A204.1 (cell line): ENCODE data around the gene GABPB2.

Experiments
- FAIRE-seq: peaks from 2 replicates; lab custom pipeline; 2012; peaks lifted over from hg19 to GRCh38; lab: Jason Lieb, UNC

Gene GABPB2

DNA sequence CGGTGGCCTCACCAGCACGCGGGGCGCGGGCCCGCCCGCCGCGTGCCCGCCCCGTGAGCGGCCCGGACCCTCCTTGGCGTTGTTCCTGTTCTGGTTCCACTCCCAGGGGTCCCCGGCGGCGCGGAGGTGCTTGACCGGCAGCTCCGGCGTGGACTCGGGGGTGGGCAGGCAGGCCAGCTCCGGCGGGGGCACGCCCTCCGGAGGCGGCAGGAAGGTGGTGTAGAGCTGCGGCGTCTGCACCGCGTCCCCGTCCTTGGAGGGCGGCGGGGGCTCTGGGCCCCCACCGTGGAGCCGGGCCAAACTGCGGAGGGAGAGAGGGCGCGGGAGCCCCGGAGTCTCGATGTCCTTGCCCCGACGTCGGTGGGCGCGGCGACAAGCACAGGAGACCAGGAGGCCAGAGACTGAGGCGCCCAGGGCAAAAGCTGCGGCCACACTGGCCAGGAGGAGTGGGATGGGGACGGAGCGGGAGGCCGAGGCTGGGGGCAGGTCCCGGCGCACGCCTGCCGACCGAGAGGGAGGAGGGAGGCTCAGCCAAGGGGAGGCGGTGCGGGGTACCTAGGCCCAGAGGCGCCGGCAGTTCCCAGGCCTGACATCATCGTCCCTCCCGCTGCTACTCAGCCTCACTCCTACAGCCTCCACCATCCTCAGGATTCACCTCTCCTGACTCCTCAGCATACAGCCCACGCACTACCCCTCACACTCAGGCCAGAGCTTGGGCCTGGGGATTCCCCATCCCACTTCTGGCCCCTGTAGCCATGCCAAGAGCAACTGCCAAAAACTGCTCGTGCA is 62.7 kb downstream of the GABPB2 start:
- no peak for FAIRE-seq

DNA sequence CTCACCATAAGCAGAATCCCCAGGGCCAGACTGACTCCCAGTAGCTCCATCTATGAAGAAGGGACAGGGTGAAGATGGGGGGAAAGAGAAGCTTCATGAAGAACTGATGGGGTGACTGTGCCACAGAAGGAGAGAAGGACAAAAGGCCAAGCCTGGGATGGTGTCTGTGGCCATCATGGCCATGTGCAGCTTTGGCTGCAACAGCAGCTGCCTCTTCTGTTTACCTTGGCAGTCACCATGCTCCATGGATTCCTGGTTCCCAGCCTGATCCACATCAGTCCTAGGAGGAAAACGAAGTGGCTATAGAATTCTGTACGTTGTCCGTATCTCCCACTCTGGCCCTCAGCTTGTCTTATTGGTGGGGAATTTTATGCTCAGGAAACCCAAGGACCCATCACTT is 63.8 kb downstream of the GABPB2 start:
- FAIRE-seq: no peak

DNA sequence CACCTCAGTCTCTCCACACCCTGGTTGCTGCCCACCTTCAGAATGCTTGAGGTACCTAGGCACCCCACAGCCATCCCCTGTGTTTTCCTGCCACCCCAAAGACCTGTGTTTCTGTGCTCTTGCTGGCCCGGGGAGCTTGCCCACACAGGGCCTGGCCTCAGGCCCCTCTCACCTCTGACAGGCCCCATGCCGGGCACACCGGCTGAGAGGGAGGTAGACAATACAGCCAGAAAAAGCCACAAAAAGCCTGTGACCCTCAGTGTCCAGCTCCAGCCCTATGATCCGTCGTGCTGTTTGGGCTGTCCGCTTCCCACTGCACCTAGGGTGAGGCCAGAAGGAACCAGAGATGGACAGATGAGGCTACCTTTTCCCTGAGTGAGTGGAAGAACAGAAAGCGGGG is 64.4 kb downstream of the GABPB2 start:
- no peak for FAIRE-seq

DNA sequence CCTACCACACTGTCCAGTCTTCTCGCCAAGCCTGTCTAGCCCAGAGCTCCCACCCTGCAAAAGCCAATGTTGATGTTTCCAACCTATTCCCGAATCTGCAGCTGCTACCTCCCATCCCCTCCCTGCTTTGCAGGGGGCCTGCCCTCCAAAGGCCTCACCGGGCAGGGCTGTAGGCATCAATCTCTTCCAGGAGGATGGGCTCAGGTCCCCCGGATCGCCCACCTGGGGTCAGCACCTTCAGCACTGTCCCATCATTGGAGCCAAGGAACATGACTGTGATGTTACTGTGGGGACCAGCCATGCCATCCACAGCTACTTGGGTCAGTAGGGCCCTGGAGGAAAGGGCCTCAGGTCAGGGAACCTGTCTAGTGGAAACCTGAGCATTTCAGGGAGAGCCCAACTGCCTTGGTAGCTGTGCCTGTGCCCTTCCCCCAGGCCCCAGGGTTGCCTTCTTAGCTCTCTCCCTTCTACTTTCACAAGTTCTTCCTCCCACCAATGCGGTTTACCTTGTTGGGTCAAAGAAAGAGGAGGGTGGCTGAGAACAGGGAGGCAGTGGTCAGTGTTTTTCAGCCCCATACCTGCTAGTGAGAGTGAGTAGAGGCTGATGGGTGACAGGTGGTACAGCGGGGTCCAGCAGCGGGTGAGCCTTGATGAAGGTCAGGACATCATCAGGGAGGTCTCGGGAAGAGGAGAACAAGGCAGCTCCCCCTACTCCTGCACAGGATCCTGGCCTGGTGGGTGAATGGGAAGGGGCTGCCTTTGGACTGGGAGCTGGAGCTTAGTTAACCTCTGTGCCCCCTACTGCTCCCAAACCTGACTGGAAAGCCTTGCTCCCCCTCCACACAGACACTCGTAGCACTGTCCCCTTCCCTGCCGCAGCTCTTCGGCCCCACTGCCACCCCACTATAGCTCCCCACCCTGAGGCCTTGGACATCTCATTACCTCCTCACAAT is 65.1 kb downstream of the GABPB2 start:
- FAIRE-seq: no peak

DNA sequence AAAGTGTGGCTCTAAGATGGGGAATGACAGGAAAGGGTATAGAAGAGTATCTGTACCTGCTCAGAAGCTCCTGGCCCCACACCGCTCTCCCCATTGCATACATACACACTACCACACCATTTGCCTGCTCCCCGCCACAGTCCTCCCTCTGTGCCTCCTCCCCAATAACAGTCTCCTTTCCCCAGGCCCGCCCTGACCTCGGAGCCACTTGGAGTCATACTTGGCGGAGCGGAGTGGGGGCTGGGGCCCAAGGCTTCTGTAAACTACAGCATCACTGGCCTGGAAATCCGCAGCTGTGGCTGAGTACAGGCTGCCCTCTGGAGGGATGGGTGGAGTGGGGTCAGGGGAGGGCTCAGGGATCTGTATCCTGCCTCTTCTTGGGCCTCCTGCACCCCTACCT is 67.2 kb downstream of the GABPB2 start:
- no peak for FAIRE-seq

DNA sequence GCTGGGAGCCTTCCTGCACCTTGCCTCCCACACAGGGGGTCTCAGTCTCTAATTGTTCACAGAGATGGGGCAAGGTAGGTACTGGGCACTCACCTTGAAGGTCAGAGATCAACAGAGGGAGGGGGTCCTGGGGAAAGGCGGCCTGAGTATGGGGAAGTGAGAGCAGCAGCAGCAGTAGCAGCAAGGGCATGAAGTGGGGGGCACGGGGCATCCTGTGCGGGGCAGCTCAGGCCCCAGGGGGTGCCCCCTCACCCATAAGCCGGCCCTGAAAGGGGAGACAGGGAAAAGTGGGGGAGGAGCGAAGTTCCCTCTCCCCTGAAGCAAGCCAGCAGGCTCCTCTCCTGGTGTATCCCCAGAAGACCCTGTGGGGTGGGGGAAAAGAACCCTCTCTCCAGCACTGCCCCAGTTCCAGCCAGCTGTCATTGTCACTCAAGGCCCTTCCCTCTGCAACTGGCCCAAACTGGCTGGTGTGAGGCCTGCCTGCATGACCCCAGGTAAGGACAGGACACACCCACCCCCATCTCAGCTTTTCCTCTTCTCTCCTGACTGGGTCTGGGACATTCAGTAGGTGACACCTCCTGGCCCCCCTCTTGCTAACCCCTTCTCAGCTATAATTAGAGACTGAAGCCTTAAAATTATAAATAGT is 72.0 kb downstream of the GABPB2 start:
- no peak for FAIRE-seq

DNA sequence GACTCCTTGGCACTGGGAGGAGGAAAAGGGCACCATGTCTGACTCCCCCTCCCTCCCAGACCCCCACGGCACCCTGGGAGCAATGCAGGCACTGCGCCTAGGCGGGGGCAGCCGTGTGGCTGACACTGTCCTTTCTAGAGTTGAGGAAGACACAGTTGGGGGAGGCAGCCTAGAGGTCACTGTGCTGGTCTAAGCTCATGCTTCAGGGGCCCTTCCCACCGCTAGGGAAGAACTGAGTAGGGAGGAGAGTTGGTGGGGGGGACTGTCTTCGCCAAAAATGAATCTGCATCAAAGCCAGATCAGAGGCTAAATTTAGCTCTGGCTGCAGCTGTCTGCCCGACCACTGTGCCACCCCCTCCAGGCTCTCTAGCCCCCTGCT is 72.5 kb downstream of the GABPB2 start:
- no peak for FAIRE-seq

DNA sequence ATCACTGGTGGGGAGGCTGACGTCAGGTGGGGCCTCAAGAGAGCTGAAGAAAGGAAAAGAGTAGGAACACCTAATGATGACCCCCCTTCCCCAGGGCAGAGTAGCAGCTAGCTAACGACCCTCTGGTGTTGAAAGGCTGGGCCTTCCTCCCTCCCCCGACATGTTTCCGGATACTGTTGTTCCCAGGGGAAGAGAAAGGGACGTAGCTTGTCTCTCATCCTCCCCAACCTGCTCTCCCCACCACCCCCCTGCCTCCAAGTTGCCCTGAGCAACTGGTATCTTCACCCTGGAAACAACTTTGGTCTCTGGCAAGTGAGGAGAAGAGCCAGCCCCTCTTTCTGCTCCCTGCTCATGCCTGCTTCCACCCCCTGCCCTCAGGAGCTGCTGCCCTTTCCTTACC is 73.4 kb downstream of the GABPB2 start:
- FAIRE-seq: no peak

DNA sequence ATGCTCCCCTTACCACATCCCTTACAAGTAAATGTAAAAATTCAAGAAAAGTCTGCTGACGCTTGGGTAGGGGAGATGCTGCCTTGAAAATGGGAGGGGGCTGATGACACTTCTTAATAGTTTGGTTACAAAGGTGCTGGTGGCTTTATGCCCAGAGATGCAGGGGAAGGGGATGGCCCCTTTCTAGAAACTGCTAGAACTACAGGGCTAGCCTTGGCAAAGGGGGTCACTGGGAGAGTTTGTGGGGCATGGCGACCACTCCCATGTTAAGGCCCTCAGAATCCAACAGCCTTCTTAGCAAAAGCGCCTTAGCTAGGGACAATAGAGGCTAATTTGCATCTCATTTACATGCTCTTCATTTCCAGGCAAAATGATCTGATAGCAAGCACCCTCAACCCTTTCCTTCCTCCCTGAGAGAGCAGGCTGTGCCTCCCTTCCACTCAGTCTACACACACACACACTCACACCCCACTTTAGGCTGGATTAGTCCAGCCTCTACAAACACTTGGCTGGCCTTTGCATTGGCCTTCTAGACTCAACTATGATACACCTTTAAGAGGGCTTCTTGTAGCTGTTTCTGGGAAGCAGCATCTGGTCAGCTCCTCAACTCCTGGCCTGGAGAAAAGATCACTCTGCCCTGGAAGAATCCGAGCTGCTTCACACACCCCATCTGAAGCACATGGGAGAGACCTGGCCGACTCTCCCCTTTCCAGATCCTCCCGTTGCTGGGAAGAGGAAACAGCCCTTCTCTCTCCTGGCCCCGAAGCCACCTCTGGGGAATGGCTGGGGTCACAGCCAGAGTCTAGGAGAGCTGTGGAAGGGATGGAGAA is 74.1 kb downstream of the GABPB2 start:
- FAIRE-seq: no peak

DNA sequence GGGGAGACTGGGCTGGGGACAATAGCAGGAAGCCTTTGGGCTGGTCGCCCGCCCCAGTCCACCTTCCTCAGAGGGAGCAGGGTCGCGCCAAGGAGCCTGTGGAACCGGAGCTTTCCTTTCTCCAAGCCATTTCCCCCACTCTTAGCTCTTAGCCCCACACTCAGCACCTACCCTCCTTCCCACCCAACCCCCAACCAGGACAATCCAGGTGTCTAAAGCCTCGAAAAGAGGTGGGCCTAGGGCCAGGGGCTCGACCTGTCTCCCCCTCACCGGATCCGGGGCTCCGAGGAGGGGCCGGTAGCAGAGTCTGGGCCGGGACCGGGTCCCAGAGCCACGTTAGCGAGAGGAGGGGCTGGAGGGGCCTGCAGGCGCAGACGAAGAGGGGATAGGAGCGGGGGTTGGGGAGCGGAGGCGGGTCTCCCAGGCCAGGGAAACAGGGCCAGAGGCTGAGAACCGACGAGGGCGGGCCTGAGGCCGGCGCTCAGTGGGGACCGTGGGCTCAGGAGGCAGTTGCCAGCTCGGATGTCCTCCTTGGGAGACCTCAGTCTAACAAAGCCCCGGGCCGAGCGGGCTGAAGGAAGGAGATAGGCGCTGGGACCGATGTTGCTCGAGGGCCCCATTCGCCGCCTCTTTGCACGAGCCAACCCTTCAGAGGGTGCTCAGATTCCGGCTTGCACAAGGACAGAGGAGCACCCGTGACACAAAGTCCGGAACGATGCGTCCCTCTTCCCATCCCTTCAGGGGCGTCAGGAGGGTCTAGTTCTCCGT is 74.9 kb downstream of the GABPB2 start:
- FAIRE-seq: no peak

DNA sequence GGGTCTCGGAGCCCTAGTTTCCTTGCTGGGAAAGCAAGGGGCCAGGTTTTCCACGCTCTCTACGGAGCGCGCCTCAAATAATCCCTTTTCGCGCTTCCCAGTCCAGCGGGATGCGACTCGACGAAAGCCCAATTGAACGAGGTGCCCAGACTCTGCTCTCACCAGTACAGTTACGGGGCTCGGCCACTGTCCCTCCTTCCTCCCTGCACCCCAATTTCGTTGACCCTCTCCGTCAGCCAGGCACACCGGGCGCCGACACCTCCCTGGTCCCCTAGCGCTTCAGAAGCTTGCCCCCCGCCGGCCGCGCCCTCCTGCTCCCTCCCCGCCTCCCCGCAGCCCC is 75.5 kb downstream of the GABPB2 start:
- no peak for FAIRE-seq

DNA sequence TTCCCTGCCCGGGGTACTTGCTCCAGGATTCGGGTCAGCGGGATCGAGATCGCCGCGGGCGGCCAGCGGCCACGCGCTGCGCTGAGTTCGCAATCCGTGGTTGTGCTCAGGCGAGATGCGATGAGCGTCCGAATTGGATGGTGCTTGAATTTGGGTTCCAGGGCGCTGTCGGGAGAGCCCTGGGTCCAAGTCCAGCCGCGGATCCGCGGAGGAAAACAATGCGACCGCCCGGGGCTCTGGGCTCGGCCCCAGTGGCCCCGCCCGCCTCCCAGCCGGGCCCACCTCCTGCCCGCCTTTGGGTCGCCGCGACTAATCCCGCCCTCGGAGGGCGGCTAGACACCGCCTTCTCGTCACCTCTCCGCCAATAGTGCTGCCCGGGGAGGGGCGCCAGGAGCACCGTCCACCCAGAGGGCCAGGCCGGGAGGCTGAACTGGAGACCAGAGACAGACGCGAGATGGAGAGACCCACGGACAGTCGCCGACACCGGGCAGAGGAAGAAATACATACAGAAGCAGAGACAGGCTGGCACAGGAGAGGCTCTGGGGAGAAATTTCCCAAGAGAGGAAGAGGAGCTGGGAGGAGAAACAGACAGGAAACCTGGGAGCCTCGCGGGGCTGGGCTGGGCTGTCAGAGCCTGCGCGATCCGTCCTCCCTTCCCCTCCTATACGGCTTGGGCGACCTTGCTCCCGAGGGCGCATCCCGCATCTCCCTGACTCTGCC is 76.0 kb downstream of the GABPB2 start, which contains the start of gene SEMA6C:
TSS of gene SEMA6C (minus strand) at position 220 of the 720 bp plus-strand sequence. CDS start 4,010 bp downstream, outside the sequence.
- peak; percentile 52 for FAIRE-seq

DNA sequence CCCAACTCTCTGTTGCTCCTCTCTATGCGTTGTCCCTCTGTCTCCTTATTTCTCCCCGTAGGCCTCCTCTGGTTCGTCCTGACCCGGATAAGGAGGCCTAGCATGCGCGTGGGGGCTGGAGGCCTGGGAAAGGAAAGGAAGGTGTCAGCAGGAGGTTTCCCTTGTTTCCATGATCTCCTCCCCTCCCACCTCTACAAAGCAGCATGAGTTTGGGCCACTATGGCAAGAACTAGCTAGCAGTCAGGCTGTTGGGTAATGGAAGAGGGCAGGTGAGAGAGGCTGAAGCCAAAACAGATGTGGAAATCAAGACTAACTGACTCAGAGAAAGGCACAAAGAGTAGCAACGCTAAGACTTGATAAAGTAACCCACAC is 76.6 kb downstream of the GABPB2 start:
- FAIRE-seq: no peak

DNA sequence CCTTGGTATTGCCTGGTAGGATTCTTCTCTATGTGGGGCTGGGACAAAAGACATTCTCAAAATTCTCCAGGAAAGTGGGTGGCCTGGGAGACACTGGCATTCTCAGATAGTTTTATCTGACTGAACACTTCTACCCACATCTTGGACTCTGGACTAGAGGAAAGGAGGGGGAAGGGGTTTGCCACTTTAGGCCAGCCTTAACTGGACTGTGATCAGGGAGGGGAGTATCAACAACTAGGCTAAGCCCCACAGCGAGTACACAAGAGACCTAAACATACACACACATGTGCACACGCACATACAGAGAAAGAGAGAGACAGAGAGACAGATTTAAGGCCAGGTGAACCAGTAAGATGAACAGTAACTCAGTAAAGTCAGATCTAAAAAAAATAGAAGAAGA is 77.1 kb downstream of the GABPB2 start:
- FAIRE-seq: no peak

DNA sequence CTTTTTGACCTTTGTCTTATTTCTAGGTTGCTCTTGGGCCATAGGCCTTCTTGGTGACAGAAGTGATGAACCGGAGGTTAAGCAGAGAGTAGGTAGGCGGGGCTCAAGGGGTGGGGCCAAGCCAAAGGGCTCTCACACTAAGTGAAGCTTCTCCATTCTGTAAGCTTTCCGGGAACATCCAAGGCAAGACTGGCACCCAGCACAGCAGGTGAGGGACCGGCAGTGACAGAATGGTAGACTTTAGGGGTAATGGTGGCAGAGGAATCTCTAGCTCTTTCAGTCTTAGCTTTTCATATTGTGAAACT is 85.9 kb downstream of the GABPB2 start, which contains the start of gene TNFAIP8L2:
TSS of gene TNFAIP8L2 (plus strand) at position 135 of the 305 bp plus-strand sequence. CDS start 2,049 bp downstream, outside the sequence.
- no peak for FAIRE-seq

DNA sequence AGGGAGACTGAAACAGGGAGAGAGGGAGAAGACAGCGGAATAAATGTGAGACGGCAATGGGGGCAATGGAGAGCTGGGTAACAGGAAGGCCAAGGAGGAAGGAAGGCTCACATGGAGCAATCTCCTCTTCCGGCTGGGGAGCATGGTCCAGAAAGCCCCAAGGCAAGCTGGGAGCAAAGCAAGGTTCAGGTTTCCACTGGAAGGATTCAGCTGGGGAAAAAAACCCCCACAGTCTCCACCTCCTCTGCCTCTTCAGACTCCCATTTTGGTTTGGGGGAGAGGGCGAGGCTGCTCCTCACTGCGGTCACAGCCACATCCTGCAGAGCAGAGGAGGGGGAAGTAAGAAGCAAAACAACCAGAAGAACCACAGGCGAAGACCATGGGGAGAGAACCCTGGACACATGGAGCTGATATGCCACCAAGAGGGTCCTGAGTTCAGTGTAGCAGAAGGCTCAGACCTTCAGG is 86.5 kb downstream of the GABPB2 start:
- FAIRE-seq: no peak

DNA sequence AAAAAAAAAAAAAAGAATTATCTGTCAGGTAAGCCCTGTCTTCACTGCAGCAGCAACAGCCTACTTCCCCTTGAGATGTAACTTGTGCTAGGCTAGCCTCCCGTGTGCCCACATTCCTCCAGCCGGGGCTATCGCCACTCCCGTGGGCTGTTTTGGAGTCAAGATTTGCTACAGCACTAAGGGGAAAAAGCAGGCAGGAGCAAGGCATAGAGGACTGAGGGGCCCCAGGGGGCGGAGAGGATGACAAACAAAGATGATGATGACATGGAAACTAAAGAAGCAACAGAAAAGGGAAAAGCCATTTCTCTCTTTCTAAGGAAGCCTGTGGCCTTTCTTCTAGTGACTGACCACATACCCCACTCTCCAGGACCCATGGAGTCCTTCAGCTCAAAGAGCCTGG is 87.8 kb downstream of the GABPB2 start:
- no peak for FAIRE-seq

DNA sequence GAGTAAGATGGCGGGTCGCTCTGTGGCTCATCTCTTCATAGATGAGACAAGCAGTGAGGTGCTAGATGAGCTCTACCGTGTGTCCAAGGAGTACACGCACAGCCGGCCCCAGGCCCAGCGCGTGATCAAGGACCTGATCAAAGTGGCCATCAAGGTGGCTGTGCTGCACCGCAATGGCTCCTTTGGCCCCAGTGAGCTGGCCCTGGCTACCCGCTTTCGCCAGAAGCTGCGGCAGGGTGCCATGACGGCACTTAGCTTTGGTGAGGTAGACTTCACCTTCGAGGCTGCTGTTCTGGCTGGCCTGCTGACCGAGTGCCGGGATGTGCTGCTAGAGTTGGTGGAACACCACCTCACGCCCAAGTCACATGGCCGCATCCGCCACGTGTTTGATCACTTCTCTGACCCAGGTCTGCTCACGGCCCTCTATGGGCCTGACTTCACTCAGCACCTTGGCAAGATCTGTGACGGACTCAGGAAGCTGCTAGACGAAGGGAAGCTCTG is 88.2 kb downstream of the GABPB2 start:
- FAIRE-seq: no peak

DNA sequence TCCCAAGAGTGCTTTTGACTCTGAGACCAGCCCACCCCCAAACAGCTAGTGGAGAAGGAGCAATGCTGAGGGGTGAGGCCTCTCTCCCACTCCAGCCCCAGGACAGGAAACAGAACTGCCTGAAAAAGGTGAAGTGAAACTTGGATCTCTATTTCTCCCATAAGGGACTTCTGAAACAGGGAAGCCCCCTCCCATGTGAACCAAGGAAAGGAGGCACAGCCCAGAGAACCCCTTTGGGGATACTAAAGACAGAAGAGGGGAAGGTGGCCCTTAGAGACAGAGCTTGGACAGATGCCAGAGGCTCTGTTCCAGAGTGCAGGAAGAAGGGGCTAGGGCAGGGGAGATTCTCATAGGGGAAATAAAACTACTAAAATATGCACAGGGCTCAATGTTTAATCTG is 88.8 kb downstream of the GABPB2 start:
- no peak for FAIRE-seq

DNA sequence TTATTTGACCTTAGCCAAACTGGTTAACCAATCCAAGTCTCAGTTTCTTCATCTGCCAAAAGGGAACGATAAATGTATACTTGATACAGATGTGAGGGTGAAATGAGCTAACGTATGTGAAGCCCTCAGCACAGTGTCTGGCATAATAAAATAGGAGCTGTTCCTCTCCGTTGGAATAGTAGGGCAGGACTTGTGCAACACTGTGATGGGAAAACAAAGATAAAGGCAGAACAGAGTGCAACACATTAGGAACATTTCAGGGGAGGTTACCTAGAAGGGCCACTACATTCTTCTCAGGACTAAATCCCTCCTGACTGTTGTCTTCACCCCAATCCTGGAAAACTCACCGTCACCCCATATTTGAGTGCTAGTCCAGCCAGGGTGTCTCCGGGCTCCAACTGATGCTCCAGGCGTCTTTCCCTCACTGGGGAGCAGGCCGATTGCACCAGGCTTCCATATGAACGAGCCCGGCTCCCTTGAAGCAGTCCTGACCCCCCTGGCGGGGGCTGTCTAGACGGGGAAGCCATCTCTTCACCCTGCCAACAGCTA is 94.2 kb downstream of the GABPB2 start:
- FAIRE-seq: no peak
